GM18868 (cell line): ENCODE measurements around the gene MYH7B.

Experiments used
- ATAC-seq: cut with Tn5 transposase; IDR thresholded peaks from one replicate; pipeline ENCODE4 v1.9.1; 2021; ENCODE audit warnings: mild to moderate bottlenecking, moderate library complexity; ENCODE audit not compliant: unreplicated experiment

Gene MYH7B

GRCh38 chr20:34955231-34956040 lies at the start of gene MYH7B, which contains the start of gene GSS:
Gene MYH7B, plus strand, starts transcription at chr20:34955868. Its CDS starts 22,138 bp downstream, at chr20:34978006.
Gene GSS, minus strand, starts transcription at chr20:34955806. Its CDS starts 3,954 bp downstream, at chr20:34951852.
- peak; percentile 81 for ATAC-seq

GRCh38 chr20:34907616-34908469 lies 47.8 kb upstream of the MYH7B start:
- no peak for ATAC-seq

- no peak for ATAC-seq
Measured at GRCh38 chr20:34915131-34915530, 40.5 kb upstream of the MYH7B start.

- ATAC-seq: no peak
Measured at GRCh38 chr20:34915749-34916455, 39.8 kb upstream of the MYH7B start.

- no peak for ATAC-seq
Measured at GRCh38 chr20:34916774-34917354, 38.8 kb upstream of the MYH7B start.

- ATAC-seq: no peak
Measured at GRCh38 chr20:34920055-34920454, 35.6 kb upstream of the MYH7B start.

GRCh38 chr20:34921436-34921835 lies 34.2 kb upstream of the MYH7B start:
- no peak for ATAC-seq

GRCh38 chr20:34922654-34923381 lies 32.9 kb upstream of the MYH7B start:
- ATAC-seq: no peak

- no peak for ATAC-seq
Measured at GRCh38 chr20:34923414-34923813, 32.3 kb upstream of the MYH7B start.

GRCh38 chr20:34925341-34925740 lies 30.3 kb upstream of the MYH7B start:
- no peak for ATAC-seq

GRCh38 chr20:34925981-34926380 lies 29.7 kb upstream of the MYH7B start:
- no peak for ATAC-seq

GRCh38 chr20:34926581-34926980 lies 29.1 kb upstream of the MYH7B start:
- no peak for ATAC-seq

GRCh38 chr20:34927736-34928135 lies 27.9 kb upstream of the MYH7B start:
- no peak for ATAC-seq

GRCh38 chr20:34928411-34928810 lies 27.3 kb upstream of the MYH7B start:
- ATAC-seq: no peak

- no peak for ATAC-seq
Measured at GRCh38 chr20:34931771-34932170, 23.9 kb upstream of the MYH7B start.

- ATAC-seq: no peak
Measured at GRCh38 chr20:34938466-34939163, 17.1 kb upstream of the MYH7B start.

- ATAC-seq: no peak
Measured at GRCh38 chr20:34940081-34940481, 15.6 kb upstream of the MYH7B start.

- no peak for ATAC-seq
Measured at GRCh38 chr20:34941226-34941625, 14.4 kb upstream of the MYH7B start.

GRCh38 chr20:34942301-34942700 lies 13.4 kb upstream of the MYH7B start:
- ATAC-seq: no peak
